Epithelial cell of proximal tubule (primary cell): ENCODE measurements around the gene FBXL7. TPM values are rescaled to one million over a fixed set of nuclear protein-coding genes. Genes with fewer than 3 reads are reported as not detected.

Experiments used
- DNase-seq: peaks from one replicate; pipeline ENCODE4 v3.0.0-alpha.2; 2011; ENCODE audit warnings: low read depth
- H3K4me3 ChIP-seq: 2 replicates; pipeline ENCODE4 v1.5.1; 2011; ENCODE audit warnings: low read depth, mild to moderate bottlenecking, low read length
- total RNA-seq: library from RNA; depleted of rRNA; stranded (reverse); fragments of >200 nt; gene quantifications from 2 replicates; pipeline ENCODE4 v1.2.3, GENCODE V29; 2015
- TF ChIP-seq, protein P1 (sequence below): conservative IDR thresholded peaks from 2 replicates; pipeline ENCODE4 v1.5.1; 2012; ENCODE audit warnings: low read depth, mild to moderate bottlenecking, low read length

FBXL7 gene
- total RNA-seq, 1 donor from 2014 or later: 5.6 TPM

DNA sequence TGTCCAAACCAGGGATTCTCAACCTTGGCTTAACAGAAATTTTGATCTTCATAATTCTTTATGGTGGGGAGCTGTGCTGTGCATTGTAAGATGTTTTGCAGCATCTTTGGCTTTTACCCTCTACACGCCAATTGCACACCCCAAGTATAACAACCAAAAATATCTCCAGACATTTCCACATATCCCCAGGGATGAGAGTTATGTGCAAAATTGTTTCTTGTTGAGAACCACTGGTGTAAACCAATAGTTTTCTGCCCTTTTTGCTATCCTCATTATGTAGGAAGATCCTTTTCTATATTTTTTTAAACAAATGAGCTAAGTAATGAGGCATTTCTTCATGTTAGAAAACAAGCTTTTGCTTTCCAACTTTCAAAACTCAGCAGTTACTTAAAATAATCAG, 189.9 kb downstream of the FBXL7 start:
- H3K4me3 ChIP-seq: no peak overlapping the region
- TF ChIP-seq, protein P1, sequence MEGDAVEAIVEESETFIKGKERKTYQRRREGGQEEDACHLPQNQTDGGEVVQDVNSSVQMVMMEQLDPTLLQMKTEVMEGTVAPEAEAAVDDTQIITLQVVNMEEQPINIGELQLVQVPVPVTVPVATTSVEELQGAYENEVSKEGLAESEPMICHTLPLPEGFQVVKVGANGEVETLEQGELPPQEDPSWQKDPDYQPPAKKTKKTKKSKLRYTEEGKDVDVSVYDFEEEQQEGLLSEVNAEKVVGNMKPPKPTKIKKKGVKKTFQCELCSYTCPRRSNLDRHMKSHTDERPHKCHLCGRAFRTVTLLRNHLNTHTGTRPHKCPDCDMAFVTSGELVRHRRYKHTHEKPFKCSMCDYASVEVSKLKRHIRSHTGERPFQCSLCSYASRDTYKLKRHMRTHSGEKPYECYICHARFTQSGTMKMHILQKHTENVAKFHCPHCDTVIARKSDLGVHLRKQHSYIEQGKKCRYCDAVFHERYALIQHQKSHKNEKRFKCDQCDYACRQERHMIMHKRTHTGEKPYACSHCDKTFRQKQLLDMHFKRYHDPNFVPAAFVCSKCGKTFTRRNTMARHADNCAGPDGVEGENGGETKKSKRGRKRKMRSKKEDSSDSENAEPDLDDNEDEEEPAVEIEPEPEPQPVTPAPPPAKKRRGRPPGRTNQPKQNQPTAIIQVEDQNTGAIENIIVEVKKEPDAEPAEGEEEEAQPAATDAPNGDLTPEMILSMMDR: no peak
- no peak for DNase-seq

DNA sequence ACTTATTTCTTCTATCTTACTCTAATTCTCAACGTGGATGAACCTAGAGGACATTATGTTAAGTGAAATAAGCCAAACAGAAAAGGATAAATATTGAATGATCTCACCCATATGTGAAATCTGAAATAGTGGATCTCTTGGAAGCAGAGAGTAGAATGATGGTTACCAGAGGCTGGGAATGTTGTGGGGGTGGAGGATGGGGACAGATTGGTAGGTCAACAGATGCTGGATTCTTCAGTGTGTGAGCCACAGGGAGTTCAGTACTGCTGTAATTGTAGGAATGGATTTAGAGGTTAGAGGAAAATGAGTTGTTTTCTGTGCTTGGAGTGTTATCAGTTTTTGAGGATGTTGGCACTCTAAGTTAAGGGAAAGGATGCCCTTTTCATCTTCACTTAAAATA, 190.6 kb downstream of the FBXL7 start:
- H3K4me3 ChIP-seq: no peak overlapping the region
- DNase-seq: no peak
- TF ChIP-seq, protein P1: no peak

DNA sequence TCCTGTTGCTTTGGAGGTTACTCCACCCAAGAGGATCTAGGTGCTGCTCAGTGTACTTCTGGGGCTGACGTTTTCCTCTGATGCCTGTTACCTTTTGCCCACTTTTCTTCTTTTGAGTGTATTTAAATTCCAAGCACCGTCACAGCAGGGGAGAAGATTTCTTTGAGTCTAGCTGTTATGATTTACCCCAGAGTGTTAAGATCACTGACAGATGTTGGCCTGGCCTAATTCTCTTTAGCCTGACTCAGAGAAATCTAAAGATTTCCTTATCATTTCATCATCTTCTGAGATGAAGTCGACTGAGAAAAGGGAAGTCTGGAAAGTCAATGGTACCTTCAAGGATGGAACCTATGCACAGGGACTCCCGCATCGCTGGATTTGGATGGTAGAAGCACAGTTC, 191.5 kb downstream of the FBXL7 start:
- no peak for DNase-seq
- no peak overlapping the region for H3K4me3 ChIP-seq
- TF ChIP-seq, protein P1: no peak

DNA sequence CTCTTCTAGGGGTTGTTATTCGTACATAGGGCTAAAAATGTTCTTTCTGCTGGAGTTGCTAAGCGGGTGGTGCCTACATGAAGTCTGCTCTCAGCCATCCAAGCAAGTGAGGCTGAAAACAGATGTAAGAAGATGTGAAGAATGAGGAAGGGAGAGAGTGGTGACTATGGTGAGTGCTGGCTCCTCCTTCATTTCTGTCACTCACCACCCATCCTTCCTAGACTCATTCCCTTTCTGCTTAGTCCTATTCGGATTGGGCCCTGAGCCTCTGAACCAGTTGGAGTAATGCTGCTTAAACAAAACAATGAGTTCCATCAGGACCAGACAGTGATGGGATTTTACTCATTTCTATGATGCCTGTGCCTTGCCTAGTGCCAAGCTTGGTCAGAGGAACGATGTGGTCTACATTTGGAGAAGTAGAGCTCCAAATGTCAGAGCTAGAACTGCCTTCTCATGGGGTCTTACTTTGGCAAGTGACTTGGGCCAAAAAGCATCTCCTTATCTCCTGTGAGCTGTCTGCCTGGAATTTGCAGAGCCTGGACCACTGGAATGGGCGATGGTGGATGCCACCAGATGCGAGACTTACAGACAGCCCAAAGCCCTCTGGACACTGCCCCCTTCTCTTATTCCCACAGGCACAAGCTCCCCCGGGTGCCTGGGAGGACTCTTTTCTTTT, 192.9 kb downstream of the FBXL7 start:
- TF ChIP-seq, protein P1: no peak
- no peak overlapping the region for H3K4me3 ChIP-seq
- no peak for DNase-seq

DNA sequence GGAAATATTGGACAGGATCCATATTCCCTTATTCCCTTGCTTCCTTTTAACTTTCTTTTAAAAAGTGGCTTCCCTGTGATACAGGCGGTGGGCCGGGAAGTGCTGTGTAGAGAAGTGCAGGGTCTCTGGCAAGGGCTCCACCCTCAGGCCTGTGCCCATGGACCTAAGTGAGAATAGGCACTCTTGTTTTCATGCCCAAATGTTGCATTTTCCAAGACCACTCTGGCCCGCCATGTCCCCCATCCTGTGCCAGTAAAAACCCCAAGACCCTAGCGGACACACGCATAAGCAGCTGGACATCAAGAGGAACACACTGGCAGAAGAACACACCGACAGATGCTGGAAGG, 193.4 kb downstream of the FBXL7 start:
- no peak for DNase-seq
- TF ChIP-seq, protein P1: no peak

DNA sequence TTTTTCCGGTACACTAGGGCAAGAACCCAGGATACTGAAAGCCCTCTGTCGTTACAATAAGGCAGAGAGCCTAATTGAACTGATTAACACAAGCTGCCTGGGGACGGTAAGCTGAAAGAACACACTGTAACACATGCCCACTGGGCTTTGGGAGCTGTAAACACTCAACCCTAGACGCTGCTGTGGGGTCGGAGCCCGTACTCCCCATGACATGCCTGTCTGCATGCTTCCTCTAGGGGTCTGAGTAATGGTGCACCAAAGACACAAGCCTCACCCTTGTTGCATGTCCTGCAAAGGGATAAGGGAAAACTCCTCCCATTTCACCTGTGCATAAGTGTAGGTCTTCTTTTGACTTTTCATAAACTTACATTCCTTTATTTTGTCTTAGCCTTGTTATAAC, 194.0 kb downstream of the FBXL7 start:
- no peak for DNase-seq
- TF ChIP-seq, protein P1: no peak

More for the DNA sequence above, 193.4 kb downstream of the FBXL7 start:
- H3K4me3 ChIP-seq: no peak overlapping the region

DNA sequence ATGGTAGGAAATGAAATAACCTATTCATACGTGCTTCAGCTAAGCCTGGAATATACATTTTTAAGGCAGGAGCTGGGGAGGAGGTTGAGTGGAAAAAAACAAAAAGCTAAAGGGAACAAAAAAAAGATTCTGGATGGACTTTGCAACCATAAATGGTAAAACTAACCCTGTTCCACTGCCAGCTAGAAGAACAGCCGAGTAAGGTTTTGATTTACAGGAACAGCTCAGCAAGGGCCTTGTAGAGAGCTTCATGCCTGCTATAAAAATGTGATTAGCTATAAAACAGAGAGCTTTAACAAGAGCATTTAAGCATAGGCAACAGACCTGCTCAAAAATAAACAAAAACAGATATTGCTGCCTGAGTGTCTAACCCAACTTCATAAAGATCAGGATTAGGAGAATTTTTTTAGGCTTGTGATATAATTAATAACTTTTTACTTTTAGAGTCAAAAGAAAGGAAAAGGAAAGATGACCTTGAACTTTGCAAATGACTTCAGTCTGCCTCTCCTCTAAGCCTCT, 194.8 kb downstream of the FBXL7 start:
- DNase-seq: no peak
- TF ChIP-seq, protein P1: no peak
- no peak overlapping the region for H3K4me3 ChIP-seq

More for the DNA sequence above, 194.0 kb downstream of the FBXL7 start:
- H3K4me3 ChIP-seq: no peak overlapping the region
